GM12873 (cell line): ENCODE measurements around the gene SAFB2.

Experiments used
- CTCF ChIP-seq: IDR thresholded peaks from 2 replicates; pipeline ENCODE4 v1.5.1; 2012; ENCODE audit warnings: low read depth, mild to moderate bottlenecking, moderate library complexity, low read length, control low read depth; ENCODE audit not compliant: insufficient read depth; ENCODE audit errors: missing control alignments

The SAFB2 gene

GRCh38 chr19:5646703-5647102 is 24.1 kb upstream of the SAFB2 start:
- TF ChIP-seq CTCF, result no peak

GRCh38 chr19:5645409-5645808 is 22.8 kb upstream of the SAFB2 start:
- TF ChIP-seq CTCF, result no peak

- TF ChIP-seq CTCF, result no peak
Measured at GRCh38 chr19:5644037-5644436, 21.5 kb upstream of the SAFB2 start.

- TF ChIP-seq CTCF, result no peak
Measured at GRCh38 chr19:5643060-5643459, 20.5 kb upstream of the SAFB2 start.

- no peak for TF ChIP-seq CTCF
Measured at GRCh38 chr19:5642204-5642603, 19.6 kb upstream of the SAFB2 start.

GRCh38 chr19:5641171-5641570 is 18.6 kb upstream of the SAFB2 start:
- no peak for TF ChIP-seq CTCF

GRCh38 chr19:5637971-5638370 is 15.4 kb upstream of the SAFB2 start:
- no peak for TF ChIP-seq CTCF
